Stimulated activated CD8-positive, alpha-beta memory T cell treated with anti-CD3 and anti-CD28 coated beads, Interleukin-15, amount 100 ng/mL, for 1 hour (primary cell): Measurements from ENCODE around the gene KRT72.

Experiments
- DNase-seq: peaks from one replicate; pipeline ENCODE4 v3.0.0-alpha.2; 2020; ENCODE audit warnings: low read depth

The KRT72 gene

GRCh38 chr12:52578469-52578868, 22.8 kb downstream of the KRT72 start:
- no peak for DNase-seq

DNA sequence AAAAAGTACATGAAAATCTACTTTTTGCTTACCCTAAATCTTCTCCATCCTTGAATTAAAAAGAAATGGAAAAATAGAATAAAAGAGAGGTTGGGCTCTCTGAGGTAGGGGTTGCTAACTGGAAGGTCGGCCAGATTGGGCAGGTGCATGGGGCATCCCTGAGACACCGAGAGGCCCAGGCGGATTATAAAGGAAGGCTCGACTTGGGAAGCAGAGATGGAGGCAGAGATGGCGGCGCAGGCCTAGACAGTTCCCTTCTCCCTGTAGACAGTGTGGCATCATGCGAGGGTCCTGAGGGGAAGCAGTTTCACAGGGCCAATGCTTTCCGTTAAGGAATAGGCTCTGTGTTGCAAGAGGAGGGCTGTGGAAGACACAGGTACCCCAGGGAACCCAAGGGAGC, 23.9 kb downstream of the KRT72 start:
- DNase-seq, result no peak

DNA sequence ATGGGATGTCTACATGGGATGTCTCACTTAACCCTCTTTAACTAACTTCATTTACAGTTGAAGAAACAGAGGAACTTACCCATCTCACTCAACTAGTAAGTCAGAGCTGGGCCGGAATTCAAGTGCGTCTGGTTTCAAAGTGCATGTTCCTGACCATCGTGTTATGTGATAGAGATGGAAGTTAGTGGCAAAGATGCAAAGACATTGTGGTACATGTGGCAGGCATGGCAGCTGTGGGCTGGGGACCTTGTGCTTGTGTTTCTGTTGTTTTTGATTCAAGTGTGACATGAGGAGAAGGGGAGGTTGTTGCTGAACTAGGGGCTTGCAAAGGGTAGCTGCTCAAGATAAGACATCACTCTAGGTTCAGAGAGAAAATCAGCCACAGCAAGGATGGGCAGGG, 25.3 kb downstream of the KRT72 start:
- no peak for DNase-seq

GRCh38 chr12:52575256-52575655, 26.0 kb downstream of the KRT72 start:
- no peak for DNase-seq

DNA sequence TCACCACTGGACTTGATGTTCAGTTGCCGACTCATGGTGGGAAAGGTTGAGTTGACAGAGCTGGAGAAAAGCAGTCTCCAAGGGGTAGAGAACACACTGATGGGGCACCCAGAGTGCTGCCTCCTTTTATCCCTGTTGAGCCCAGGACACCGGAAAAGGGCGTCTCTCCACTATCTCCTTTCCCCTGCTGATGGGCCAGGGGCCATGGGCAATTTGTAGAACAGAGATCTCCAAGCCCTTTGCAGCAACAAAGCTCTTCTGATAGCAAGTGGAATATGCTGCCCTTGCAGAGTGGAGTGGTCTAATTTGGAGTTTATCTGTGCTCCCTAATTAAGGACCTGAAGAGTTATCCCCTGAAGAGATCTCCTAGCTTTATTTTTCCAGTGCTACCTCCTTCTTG, 27.5 kb downstream of the KRT72 start, which contains the start of gene KRT74:
KRT74 (minus strand) TSS at position 101 of the 400 bp plus-strand sequence; CDS start at position 35, 66 bp downstream.
- DNase-seq, result no peak

DNA sequence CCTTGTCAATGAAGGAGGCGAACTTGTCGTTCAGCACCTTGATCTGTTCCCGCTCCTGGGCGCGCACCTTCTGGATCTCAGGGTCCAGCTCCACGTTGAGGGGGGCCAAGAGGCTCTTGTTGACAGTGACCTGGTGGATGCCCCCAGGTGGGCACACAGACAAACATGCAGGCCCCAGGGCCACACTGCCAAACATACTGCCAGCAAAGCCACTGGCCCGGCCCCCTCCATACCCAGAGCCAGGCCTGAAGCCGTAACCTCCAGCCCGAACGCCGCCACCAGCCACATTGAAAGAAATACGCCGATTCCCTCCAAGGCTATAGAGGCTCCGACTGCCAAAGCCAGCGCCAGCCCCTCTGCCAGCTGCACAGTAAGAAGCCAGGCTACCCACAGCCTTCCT, 28.0 kb downstream of the KRT72 start:
- no peak for DNase-seq

- no peak for DNase-seq
Measured at GRCh38 chr12:52570511-52570910, 30.8 kb downstream of the KRT72 start.

- DNase-seq, result no peak
Measured at GRCh38 chr12:52568111-52568510, 33.2 kb downstream of the KRT72 start.

- peak; percentile 6 for DNase-seq
Measured at GRCh38 chr12:52566847-52567291, 34.4 kb downstream of the KRT72 start.

GRCh38 chr12:52564582-52564981, 36.7 kb downstream of the KRT72 start:
- no peak for DNase-seq

DNA sequence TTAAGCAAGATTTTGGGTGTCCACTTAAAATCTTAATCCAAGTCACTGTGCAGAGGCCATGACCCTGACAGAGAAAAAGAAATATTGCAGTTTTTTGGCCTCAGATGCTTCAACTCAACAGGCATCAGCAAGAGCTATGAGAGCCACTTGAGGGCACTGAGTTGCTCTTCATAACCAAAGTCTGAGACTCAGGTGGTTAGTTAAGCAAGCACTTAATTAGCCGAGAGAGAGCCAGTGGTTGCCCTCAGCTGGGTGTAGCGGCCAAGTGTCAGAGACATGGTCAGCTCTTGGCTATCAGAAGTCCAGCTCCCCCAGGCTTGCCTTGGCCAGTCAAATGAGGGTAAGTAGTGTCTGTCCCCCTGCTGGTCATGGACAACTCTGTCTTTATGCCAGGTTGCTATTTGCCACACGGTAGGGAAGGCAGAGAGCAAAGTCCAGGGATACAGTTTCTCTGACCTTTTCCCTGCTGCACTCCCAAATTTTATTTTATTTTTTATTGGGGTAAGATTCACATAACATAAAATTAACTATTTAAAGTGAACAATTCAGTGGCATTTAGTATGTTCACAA, 39.3 kb downstream of the KRT72 start:
- no peak for DNase-seq

DNA sequence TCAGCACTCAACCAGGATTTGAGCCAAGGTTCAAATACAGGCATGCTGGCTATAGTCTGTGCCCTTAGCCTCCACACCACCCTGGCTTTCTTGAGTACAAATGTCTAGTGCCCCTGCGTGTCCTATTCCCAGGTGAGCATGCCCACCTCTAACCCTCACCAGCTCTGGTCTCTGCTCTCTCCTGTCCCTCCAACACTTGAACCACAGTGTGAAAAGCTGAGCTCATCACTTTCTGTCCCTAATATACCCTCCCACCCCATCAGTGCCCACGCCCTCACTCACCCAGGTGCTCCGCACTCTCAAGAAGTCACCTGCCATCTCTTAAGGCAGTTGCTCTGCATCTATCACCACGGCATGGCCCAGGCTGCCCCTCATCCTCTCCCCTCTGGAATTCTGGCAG, 41.3 kb downstream of the KRT72 start:
- DNase-seq, result no peak

GRCh38 chr12:52558781-52559445, 42.4 kb downstream of the KRT72 start:
- DNase-seq, result no peak

- DNase-seq, result no peak
Measured at GRCh38 chr12:52557476-52557875, 43.8 kb downstream of the KRT72 start.

GRCh38 chr12:52555577-52555976, 45.7 kb downstream of the KRT72 start:
- no peak for DNase-seq

DNA sequence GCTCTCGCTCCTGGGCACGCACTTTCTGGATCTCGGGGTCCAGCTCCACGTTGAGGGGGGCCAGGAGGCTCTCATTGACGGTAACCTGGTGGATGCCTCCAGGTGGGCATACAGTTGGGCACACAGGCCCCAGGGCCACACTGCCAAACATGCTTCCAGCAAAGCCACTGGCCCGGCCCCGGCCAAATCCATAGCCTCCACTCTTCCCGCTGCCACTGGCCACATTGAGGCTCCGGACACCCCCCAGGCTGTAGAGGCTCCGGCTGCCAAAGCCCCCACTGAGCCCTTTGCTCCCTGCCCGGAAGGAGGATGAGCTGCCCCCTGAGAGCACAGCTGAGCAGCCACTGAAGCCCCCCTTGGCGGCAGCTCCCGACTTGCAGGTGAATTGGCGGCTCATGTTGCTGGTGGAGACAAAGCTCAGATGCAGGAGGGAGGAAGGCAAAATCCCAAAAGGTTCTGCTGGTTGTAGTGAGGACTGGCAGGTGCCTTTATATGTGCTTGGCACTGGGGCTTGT, 48.5 kb downstream of the KRT72 start, which contains the start of gene KRT71:
KRT71 (minus strand) TSS at position 465 of the 515 bp plus-strand sequence; CDS start at position 397, 68 bp downstream.
- DNase-seq, result no peak

GRCh38 chr12:52552055-52552454, 49.2 kb downstream of the KRT72 start:
- no peak for DNase-seq

DNA sequence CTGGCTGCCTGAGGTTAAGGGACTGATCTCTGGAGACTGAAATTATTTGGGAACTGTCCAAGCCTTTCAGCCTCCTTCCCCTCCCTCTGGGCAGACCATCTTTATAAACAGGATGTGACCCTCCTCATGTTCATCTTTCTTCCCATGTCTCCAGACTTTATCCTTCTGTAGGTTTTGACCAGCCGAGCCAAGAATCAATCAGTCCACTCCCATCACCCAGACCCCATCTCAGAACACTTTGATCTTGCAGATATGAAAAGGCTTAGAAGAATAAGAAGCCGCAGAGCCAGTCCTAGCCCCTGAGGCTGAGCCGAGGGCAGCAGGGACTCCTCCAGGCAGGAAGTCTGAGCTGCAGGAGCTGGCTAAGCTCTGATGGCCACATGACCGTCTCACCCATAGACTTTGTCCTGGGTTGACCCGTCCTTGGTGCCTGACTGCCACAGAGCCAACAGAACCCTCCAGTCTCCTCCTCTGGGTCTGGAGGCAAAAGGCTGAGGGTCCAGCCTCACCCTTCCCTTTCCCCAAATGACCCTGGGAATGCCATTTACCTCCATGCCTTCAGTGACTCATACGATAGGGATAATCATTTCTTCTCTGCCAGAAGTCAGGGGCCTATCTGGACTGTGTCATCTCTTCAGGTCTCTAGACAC, 49.9 kb downstream of the KRT72 start:
- no peak for DNase-seq

DNA sequence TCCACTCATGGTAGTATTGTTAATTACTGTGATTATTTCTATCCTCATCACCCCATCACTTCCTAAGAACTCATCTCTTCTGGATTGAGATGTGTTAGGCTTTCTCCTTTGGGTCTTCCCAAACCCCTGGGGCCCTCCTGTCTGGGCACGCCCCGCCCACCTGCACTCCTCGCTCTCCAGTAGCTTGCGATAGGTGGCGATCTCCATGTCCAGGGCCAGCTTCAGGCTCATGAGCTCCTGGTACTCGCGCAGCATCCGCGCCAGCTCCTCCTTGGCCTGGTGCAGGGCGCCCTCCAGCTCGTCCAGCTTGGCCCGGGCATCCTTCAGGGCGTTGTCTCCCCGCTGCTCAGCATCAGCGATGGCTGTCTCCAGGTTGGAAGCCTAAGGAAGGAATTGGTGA, 55.1 kb downstream of the KRT72 start:
- no peak for DNase-seq

GRCh38 chr12:52543985-52544883, 57.0 kb downstream of the KRT72 start:
- no peak for DNase-seq

GRCh38 chr12:52542785-52543318, 58.4 kb downstream of the KRT72 start:
- DNase-seq, result no peak

DNA sequence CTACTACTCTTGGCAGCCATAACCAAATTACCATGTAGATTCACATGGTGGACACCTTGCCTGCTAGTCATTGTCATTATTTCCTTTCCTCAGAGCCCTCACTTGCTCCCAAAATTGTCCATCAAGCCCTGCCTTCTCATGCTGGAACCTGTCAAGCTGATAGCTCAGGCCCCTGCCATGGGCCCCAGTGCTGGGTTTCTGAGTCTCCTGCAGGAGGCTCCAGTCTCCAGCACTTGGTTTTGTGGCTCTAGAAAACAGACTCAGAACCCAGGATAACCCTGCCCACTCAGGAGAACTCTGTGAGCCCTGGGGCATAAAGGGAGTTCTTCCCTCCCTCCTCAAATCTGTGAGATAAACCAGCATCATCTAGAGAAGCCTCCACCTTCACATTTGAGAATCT, 59.1 kb downstream of the KRT72 start:
- DNase-seq, result no peak
